Natural killer cell (primary cell): ENCODE data around the gene PKDREJ. TPM values are rescaled to one million over a fixed set of nuclear protein-coding genes. Genes with fewer than 3 reads are reported as not detected.

Experiments used
- ATAC-seq, 3 donors: fragments of 150-1000 bp in 2 of 3; fragments of 200-7000 bp in 1 of 3; cut with Tn5 transposase; 1 replicate in 1 of 3; 2 replicates in 2 of 3; pipeline ENCODE4 v1.10.0; 2021; ENCODE audit warnings: mild to moderate bottlenecking in 2 of 3, moderate library complexity in 2 of 3
- DNase-seq, 2 donors: peaks; one replicate each; pipeline versions ENCODE4 v3.0.0 to v3.0.0-alpha.2; 2013 to 2021; ENCODE audit warnings: mixed read lengths in 1 of 2
- H3K27ac ChIP-seq: one replicate; pipeline ENCODE4 v1.5.1; 2013; ENCODE audit warnings: mild to moderate bottlenecking, low read length
- H3K27me3 ChIP-seq: one replicate; pipeline ENCODE4 v1.6.1; 2013; ENCODE audit warnings: low read length; ENCODE audit not compliant: control insufficient read depth, insufficient read depth
- H3K36me3 ChIP-seq: one replicate; pipeline ENCODE4 v1.6.1; 2013; ENCODE audit warnings: low read length; ENCODE audit not compliant: control insufficient read depth, insufficient read depth
- H3K4me1 ChIP-seq: one replicate; pipeline ENCODE4 v1.6.1; 2013; ENCODE audit warnings: low read length; ENCODE audit not compliant: control insufficient read depth, insufficient read depth
- H3K4me3 ChIP-seq: one replicate; pipeline ENCODE4 v1.5.1; 2013; ENCODE audit warnings: low read length
- H3K9me3 ChIP-seq: one replicate; pipeline ENCODE4 v1.6.1; 2013; ENCODE audit warnings: low read length; ENCODE audit not compliant: control insufficient read depth, insufficient read depth
- H3K27ac Mint-ChIP-seq, 2 donors: one replicate each; pipeline ENCODE4 v1.8.0; 2022; ENCODE audit warnings: mild to moderate bottlenecking in 2 of 2, mixed read lengths in 2 of 2, moderate library complexity in 1 of 2
- H3K27me3 Mint-ChIP-seq, 2 donors: one replicate each; pipeline ENCODE4 v1.8.0; 2022; ENCODE audit warnings: low read depth in 2 of 2, mixed read lengths in 2 of 2
- H3K36me3 Mint-ChIP-seq: one replicate; pipeline ENCODE4 v1.8.0; 2022; ENCODE audit warnings: mixed read lengths
- H3K4me1 Mint-ChIP-seq, 2 donors: one replicate each; pipeline ENCODE4 v1.8.0; 2022; ENCODE audit warnings: mixed read lengths in 2 of 2
- H3K4me3 Mint-ChIP-seq: one replicate; pipeline ENCODE4 v1.8.0; 2022; ENCODE audit warnings: mild to moderate bottlenecking, moderate library complexity, mixed read lengths
- H3K9me3 Mint-ChIP-seq, 2 donors: one replicate each; pipeline ENCODE4 v1.8.0; 2022; ENCODE audit warnings: mixed read lengths in 2 of 2
- CTCF ChIP-seq: fragments of 200-600 bp; IDR thresholded peaks from one replicate; pipeline ENCODE4 v1.8.0; 2022; ENCODE audit warnings: antibody characterized with exemption
- WGBS: methylation state at CpG from one replicate; pipeline ENCODE4 v1.1.7; 2013; ENCODE audit warnings: missing lambda C conversion rate; ENCODE audit not compliant: insufficient coverage; 5-methylcytosine and 5-hydroxymethylcytosine counted together
- intact Hi-C: fragments of 100-400 bp; cut with micrococcal nuclease; formaldehyde crosslinking; loops from one replicate; pipeline ENCODE4 v1.14.2; 2022
- total RNA-seq, 4 donors: library from RNA; stranded (reverse); fragments of 120-200 nt in 1 of 4; gene quantifications; one replicate each; pipeline versions ENCODE4 v1.2.3 to v1.2.4, GENCODE V29; 2013 to 2022

Gene PKDREJ
- total RNA-seq, 3 donors from 2014 or later (not counting 1 experiment from before 2014, with no cell fraction given): 0.07 to 0.25 (median 0.20) TPM

GRCh38 chr22:46250783-46251125, 12.4 kb downstream of the PKDREJ start:
- peaks cover 21 to 42% of the 10 kb centered on the region in 2 donors for H3K4me1 Mint-ChIP-seq
- H3K27me3 ChIP-seq: no peaks in the 10 kb centered on the region
- H3K36me3 ChIP-seq: no peaks in the 10 kb centered on the region
- intact Hi-C loops: loop anchor here (1.0 to 2.0 kb wide), 3 partner anchors 31 to 46 kb away; partner anchors contain the start of gene GTSE1
- 15% methylated on average over 25 of the region's 25 CpGs for WGBS
- no peaks in the 10 kb centered on the region for H3K9me3 ChIP-seq
- no peak for TF ChIP-seq CTCF
- peak overlapping the region; percentile 44 to 93 for H3K27ac Mint-ChIP-seq
- DNase-seq: no peak
- no peaks in the 10 kb centered on the region for H3K27me3 Mint-ChIP-seq
- no peaks in the 10 kb centered on the region for H3K36me3 Mint-ChIP-seq
- ATAC-seq: peak in 1 of 3 donors; percentile 3
- peak overlapping the region; percentile 57 for H3K27ac ChIP-seq
- peak overlapping the region; percentile 61 for H3K4me3 ChIP-seq
- H3K4me3 Mint-ChIP-seq: peak overlapping the region; percentile 88
- no peaks in the 10 kb centered on the region for H3K9me3 Mint-ChIP-seq
- H3K4me1 ChIP-seq: peaks cover 16% of the 10 kb centered on the region

- Mint-ChIP-seq H3K27me3 (no peaks in the 10 kb centered on the region), H3K4me3 (peak within 1 kb of the TSS; percentile 88), H3K9me3 (no peaks in the 10 kb centered on the region), H3K27ac (peak within 1 kb of the TSS; percentile 45 to 93), H3K36me3 (no peaks in the 10 kb centered on the region), H3K4me1 (peaks cover 21 to 44% of the 10 kb centered on the region in 2 donors)
- Histone ChIP-seq H3K9me3 (no peaks in the 10 kb centered on the region), H3K4me1 (peaks cover 16% of the 10 kb centered on the region), H3K36me3 (no peaks in the 10 kb centered on the region), H3K27me3 (no peaks in the 10 kb centered on the region), H3K27ac (peak within 1 kb of the TSS; percentile 66), H3K4me3 (peak within 1 kb of the TSS; percentile 74)
- under 1% methylated on average over 89 of the region's 89 CpGs for WGBS
- intact Hi-C loops: loop anchor here (1.0 to 2.0 kb wide), 3 partner anchors 31 to 46 kb away; partner anchors contain the start of gene GTSE1
- peak; percentile 88 to 93 (median 92) for ATAC-seq
- no peak for TF ChIP-seq CTCF
- DNase-seq: peak; percentile 86 to 95
Observed at GRCh38 chr22:46250035-46250782, 12.9 kb downstream of the PKDREJ start, which contains the start of gene CDPF1. TSS of gene CDPF1 (minus strand) at chr22:46250293. CDS start at chr22:46248284, 2,009 bp downstream.

GRCh38 chr22:46247443-46247975, 15.6 kb downstream of the PKDREJ start:
- DNase-seq (no peak), ATAC-seq (no peak)
- peaks cover 16% of the 10 kb centered on the region for H3K4me1 ChIP-seq
- Mint-ChIP-seq H3K4me3 (no peak overlapping the region), H3K9me3 (no peaks in the 10 kb centered on the region), H3K36me3 (no peaks in the 10 kb centered on the region), H3K4me1 (peaks cover 15 to 38% of the 10 kb centered on the region in 2 donors), H3K27me3 (no peaks in the 10 kb centered on the region), H3K27ac (no peak overlapping the region)
- WGBS: 100% methylated on average over 2 of the region's 2 CpGs
- H3K36me3 ChIP-seq: peaks cover 10% of the 10 kb centered on the region
- intact Hi-C loops: no loop called here
- no peak overlapping the region for H3K4me3 ChIP-seq
- no peaks in the 10 kb centered on the region for H3K9me3 ChIP-seq
- no peak for TF ChIP-seq CTCF
- H3K27ac ChIP-seq: no peak overlapping the region
- H3K27me3 ChIP-seq: no peaks in the 10 kb centered on the region
